ENCODE measurements around the gene IRAK4. TPM values are rescaled to one million over a fixed set of nuclear protein-coding genes. Genes with fewer than 3 reads are reported as not detected.

IRAK4 gene
- total RNA-seq, 2 donors from 2014 or later = 38.4 to 68.8 TPM

DNA sequence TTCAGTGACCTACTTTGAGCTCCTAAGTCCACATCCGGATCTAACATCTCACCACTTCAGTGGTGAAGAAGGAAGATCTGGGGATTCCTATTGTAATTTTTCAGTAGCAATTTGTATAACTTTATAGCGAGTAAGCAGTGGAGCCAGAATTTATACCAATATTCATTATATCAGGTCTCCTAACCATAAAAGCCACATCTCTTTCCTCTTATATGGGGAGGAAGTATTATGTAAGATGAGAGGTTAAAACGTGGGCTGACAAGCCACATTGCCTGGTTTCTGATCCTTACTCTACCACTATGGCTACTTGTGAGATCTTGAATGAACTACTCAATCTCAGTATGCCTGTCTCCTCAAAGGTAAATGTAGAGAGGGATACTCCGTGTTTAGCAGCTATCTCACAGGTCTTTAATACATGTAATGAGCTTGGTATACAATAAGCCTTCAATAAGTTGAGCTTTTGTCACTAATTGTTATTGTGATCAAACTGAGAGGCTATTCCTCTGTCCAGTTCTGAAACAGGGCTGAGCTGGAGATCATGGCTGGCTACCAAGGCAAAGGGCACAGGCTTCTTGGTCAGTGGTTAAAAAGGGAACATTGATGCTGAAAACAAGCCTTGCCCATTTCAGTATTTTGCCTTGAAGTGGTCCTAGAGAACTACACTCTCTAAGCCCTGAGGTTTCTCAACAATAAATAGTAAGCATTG lies 73.9 kb downstream of the IRAK4 start:
- Histone ChIP-seq H3K27ac (no peak overlapping the region), H3K27me3 (replicated peaks; ENCODE audit: insufficient read depth) (no peaks in the 10 kb centered on the region), H3K36me3 (no peaks in the 10 kb centered on the region), H3K4me3 (no peak overlapping the region), H3K4me1 (ENCODE audit: control insufficient read depth in 1 of 2, low read depth in 2 of 2) (peaks cover 10 to 17% of the 10 kb centered on the region in 2 donors), H3K9me3 (no peaks in the 10 kb centered on the region)
- no peak for ATAC-seq (ENCODE audit: insufficient number of reproducible peaks, low FRiP score, low read depth)
- no peak for DNase-seq (ENCODE audit: low spot score)
- TF ChIP-seq, protein P1, sequence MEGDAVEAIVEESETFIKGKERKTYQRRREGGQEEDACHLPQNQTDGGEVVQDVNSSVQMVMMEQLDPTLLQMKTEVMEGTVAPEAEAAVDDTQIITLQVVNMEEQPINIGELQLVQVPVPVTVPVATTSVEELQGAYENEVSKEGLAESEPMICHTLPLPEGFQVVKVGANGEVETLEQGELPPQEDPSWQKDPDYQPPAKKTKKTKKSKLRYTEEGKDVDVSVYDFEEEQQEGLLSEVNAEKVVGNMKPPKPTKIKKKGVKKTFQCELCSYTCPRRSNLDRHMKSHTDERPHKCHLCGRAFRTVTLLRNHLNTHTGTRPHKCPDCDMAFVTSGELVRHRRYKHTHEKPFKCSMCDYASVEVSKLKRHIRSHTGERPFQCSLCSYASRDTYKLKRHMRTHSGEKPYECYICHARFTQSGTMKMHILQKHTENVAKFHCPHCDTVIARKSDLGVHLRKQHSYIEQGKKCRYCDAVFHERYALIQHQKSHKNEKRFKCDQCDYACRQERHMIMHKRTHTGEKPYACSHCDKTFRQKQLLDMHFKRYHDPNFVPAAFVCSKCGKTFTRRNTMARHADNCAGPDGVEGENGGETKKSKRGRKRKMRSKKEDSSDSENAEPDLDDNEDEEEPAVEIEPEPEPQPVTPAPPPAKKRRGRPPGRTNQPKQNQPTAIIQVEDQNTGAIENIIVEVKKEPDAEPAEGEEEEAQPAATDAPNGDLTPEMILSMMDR (IDR thresholded peaks at IDR 0.05) = no peak

DNA sequence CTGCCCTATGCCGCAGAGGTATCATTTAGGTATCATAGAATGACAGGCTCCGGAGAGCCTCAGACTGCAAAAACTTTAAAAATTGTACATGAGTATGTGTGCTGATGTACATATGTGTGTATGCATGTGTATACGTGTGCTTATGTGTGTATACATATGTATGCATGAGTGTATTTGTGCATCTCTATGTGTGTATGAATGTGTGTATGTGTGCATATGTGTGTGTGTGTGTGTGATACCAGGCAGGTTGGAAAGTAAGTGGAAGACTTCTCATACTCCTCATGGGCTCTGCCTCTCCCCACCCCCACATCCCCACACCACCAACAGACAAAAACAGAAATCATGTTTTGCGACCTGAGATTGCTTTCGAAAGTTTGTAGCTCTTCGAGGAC lies 76.5 kb downstream of the IRAK4 start:
- Histone ChIP-seq H3K4me3 (peak overlapping the region; percentile 90), H3K36me3 (no peaks in the 10 kb centered on the region), H3K27me3 (replicated peaks; ENCODE audit: insufficient read depth) (no peaks in the 10 kb centered on the region), H3K9me3 (no peaks in the 10 kb centered on the region), H3K27ac (peak overlapping the region; percentile 82 to 98), H3K4me1 (ENCODE audit: control insufficient read depth in 1 of 2, low read depth in 2 of 2) (peaks cover 10 to 17% of the 10 kb centered on the region in 2 donors)
- TF ChIP-seq, protein P1 (IDR thresholded peaks at IDR 0.05) = no peak
- DNase-seq (ENCODE audit: low spot score) (no peak), ATAC-seq (ENCODE audit: insufficient number of reproducible peaks, low FRiP score, low read depth) (no peak)

DNA sequence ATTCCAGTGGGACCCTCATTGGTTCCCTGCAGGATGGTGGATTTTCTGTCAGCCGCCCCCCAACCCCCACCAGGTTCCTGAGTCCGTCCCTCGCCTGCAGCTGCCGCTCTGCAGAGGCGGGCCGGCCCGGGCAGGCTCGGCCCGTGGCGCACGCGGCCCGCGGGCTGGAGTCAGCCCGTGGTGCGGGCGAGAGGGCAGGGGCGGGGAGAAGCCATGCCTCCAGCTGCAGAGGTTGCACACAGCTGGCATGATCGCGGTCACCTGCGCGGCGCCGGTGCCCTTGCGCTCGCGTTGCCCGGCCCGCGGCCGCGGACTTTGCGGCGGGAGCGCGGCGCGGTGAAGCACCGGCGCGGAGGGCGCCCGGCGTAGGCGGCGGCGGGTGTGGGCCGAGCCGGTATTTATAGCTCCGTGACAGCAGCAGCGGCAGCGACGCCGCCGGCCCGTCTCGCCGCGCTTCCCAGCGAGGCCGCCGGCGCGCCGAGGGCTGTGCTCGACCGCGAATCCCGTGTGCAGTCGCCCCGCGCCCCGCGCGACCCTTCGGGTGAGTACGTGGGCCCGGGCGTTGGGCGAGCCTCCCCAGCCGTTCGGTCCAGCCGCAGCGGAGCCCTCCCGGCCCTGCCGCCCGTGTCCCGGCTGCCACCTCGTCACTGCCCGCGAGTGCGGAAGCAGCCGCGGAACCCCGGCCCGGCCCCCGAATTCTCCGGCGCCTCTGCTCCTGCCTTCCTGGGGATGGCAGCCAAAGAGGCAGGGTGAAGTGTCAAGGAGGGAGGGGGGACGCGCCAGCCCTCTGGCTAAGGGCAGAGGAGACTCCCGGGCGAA lies 77.1 kb downstream of the IRAK4 start, which contains the start of gene TMEM117:
Gene TMEM117, plus strand, starts transcription at position 426 of the 819 bp plus-strand sequence.
- DNase-seq (ENCODE audit: low spot score) = peak; percentile 13
- no peaks in the 10 kb centered on the region for H3K27me3 ChIP-seq (replicated peaks; ENCODE audit: insufficient read depth)
- H3K4me3 ChIP-seq = peak within 1 kb of the TSS; percentile 90
- peaks cover 10 to 17% of the 10 kb centered on the region in 2 donors for H3K4me1 ChIP-seq (ENCODE audit: control insufficient read depth in 1 of 2, low read depth in 2 of 2)
- H3K27ac ChIP-seq = peak within 1 kb of the TSS; percentile 82 to 98
- H3K9me3 ChIP-seq = no peaks in the 10 kb centered on the region
- no peaks in the 10 kb centered on the region for H3K36me3 ChIP-seq
- peak; percentile 73 for ATAC-seq (ENCODE audit: insufficient number of reproducible peaks, low FRiP score, low read depth)
- TF ChIP-seq, protein P1 (IDR thresholded peaks at IDR 0.05) = no peak

DNA sequence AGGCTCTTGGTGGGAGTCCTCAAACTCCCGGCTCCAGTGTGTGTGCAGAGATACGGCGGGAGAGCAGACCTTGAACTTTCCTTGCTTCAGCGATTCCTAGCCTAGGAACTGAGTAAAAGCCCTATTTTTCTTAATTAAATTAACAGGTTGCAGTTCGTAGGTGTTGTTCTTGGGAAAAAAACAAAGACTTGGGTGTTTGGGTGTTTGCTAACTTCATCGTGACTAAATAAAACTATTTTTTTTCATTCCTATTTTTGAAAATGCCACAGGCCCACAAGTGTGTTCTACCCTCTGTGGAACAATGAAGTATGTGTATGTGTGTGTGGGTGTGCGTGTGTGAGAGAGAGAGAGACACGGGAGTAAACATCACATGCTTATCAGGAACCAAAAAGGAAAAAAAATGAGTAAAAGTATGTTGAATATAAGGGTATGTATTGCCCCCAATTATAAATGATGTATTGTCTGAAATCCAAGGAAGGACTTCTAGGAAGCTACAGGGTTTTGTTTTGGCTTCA lies 77.8 kb downstream of the IRAK4 start:
- Histone ChIP-seq H3K27me3 (replicated peaks; ENCODE audit: insufficient read depth) (no peaks in the 10 kb centered on the region), H3K4me1 (ENCODE audit: control insufficient read depth in 1 of 2, low read depth in 2 of 2) (peaks cover 10 to 17% of the 10 kb centered on the region in 2 donors), H3K36me3 (no peaks in the 10 kb centered on the region), H3K4me3 (peak overlapping the region; percentile 90), H3K27ac (peak overlapping the region; percentile 82 to 98), H3K9me3 (no peaks in the 10 kb centered on the region)
- TF ChIP-seq, protein P1 (IDR thresholded peaks at IDR 0.05) = no peak
- ATAC-seq (ENCODE audit: insufficient number of reproducible peaks, low FRiP score, low read depth) (no peak), DNase-seq (ENCODE audit: low spot score) (no peak)

Other genes with a start within 250 kb of the IRAK4 start
- not detected for gene ADAMTS20, start 206.7 kb upstream of the IRAK4 start, total RNA-seq
- 1 to 10 TPM; 7.6 to 8.9 TPM for gene PUS7L, start 161 bp upstream of the IRAK4 start, total RNA-seq
- 100 to 1,000 TPM in 1 of 2 donors, 10 to 100 TPM in 1; 70.8 to 108 TPM for gene TWF1, start 47.4 kb downstream of the IRAK4 start, total RNA-seq
- 10 to 100 TPM in 1 of 2 donors, 1 to 10 TPM in 1; 7.3 to 30.8 TPM for gene TMEM117, start 77.1 kb downstream of the IRAK4 start, total RNA-seq